Measurements from ENCODE around the gene DRD5.
"Not testable (repeated sequence)": the region's sequence is repeated elsewhere in the genome, so short reads cannot be mapped to it uniquely, and the experiment has no call there.

Gene DRD5

GRCh38 chr4:9781343-9782135, at the start of gene DRD5:
DRD5 (plus strand) TSS chr4:9781634; CDS start chr4:9782030, 396 bp downstream.
- DNase-seq, result peak; percentile 4

DNA sequence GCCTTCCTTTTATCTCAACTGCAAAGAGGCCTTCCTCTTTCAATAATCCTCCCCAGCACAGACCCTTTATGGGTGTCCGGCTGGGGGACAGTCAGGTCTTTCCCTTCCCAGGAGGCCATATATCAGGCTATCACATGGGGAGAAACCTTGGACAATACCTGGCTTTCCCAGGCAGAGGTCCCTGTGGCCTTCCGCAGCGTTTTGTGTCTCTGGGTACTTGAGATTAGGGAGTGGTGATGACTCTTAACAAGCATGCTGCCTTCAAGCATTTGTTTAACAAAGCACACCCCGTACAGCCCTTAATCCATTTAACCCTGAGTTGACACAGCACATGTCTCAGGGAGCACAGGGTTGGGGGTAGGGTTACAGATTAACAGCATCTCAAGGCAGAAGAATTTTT, 49.2 kb upstream of the DRD5 start:
- not testable (repeated sequence) for DNase-seq

GRCh38 chr4:9735515-9735914, 45.9 kb upstream of the DRD5 start:
- DNase-seq, result no peak

DNA sequence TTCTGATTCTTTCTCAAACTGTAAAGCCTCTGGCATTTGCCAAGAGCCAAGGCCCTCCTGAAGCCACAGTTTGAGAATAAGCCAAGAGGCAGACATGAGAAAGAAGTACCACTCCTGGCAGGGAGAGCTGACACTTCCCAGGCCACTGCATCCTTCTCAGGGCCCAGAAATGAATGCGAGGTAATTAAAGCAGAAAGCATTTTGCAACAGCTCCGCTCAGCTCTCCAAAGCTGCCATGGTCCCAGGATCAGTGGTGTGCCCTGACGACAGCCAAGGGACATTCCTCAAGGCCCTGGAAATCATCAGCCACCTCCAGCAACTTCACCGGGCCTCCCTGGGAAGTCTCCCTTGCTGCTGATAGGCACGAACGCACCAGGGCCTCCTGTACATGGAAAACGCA, 44.2 kb upstream of the DRD5 start:
- not testable (repeated sequence) for DNase-seq

- DNase-seq, result not testable (repeated sequence)
Measured at GRCh38 chr4:9743789-9744188, 37.6 kb upstream of the DRD5 start.

- DNase-seq, result no peak
Measured at GRCh38 chr4:9745782-9746181, 35.7 kb upstream of the DRD5 start.

- no peak for DNase-seq
Measured at GRCh38 chr4:9758641-9759317, 22.7 kb upstream of the DRD5 start.

DNA sequence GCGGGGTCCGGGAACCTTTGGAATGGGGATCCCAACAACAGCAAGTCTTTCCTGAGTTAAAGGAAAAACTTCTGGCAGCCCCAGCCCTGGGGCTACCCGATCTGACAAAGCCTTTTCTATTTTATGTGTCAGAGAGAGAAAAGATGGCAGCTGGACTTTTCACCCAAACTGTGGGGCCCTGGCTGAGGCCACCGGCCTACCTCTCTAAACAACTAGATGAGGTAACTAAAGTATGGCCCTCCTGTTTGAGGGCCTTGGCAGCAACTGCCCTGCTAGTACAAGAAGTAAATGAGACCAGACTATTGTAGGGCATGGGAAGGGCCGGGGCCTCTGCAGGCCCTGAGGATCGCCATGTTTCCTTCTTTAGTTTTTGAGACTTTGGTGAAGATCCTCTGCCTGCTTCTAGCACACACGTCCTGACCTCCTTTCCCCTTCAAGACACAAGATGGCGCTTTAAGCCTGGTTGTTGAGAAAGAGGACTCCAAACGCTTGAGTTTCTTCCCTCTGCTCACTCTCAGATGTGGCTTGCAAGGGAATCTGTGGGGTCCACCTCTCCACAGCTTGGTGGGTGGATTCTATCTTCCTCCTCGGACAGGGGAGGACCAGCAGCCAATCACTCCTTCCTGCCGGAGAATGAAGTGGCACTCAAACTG, 18.5 kb upstream of the DRD5 start:
- peak; percentile 20 for DNase-seq

DNA sequence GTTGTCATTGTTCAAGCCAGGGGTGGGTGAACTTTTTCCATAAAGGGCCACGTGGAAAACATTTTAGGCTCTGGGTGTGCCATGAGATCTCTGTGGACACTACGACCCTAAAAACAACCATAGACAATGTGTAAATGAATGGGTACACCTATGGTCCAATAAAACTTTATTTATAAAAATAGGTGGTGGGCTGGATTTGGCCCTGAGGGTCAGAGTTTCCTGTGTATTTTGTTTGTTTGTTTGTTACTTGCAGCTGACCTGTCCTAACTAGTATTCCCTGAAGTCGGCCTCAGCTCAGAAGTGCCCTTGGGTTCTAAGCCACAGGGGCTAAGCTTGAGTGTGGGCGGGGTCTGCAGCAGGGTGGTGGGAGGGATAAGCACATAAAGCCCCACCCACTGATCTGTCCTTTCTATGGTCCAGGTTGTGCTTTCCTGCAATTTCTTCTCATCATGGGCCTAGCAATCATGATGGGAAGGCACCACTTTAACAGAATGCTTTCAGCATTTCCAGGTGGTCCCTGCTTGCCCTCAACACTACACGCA, 17.2 kb upstream of the DRD5 start:
- no peak for DNase-seq

DNA sequence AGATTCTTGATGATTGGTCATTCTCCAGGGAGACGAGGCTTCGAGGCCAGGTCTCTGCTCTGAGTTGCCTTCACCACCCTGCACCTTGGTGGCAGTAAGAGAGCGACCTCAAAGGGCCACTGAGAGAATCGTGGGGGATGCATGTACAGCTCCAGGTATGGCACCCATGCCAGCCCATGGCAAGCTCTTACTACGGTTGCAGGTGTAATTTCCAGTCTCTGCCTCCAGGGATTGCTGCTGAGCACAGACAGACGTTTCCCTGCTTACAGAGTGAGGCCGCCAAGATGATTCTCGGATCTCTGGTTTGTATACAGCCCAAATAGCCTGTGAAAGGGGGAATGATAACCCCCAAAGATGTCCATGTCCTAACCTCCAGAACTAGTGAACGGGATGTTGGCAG, 16.3 kb upstream of the DRD5 start:
- no peak for DNase-seq

DNA sequence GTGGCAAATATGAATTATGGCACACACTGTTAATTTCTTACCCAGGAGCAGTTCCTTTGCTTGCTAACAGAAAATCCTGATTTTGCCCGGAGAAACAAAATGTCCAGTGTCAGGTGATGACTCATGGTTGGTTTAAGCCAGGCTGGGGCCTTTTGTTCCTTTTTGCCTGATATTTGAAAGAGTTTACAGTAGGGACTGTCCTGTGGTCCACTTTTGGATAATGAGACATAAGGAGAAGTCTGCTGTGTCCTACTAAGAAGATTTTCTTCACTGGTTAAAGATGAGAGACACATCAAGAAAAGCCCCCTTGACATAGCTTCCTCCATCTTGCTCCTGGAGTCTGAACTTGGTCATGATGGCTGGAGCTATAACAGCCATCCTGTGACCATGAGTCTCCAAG, 12.1 kb upstream of the DRD5 start:
- DNase-seq, result no peak

- no peak for DNase-seq
Measured at GRCh38 chr4:9771034-9771433, 10.4 kb upstream of the DRD5 start.

DNA sequence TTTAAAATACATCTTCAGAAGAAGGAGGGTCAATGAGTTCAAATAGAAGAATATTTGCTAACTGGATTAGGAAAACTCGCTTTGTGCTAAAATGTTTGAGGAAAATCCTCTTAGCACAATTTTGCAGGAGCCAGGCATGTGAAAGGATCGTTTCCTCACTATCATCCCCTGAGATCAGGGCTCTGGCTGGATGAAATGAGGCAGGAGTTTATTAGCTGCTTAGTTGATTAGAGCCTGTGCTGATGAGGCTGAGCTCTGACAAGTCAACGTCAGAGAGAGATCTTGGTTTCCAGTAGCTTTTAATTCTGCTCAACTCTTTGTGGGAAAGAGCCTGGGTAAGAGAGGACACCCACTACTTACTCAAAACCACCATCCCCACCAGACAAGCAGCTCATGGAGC, 8.0 kb upstream of the DRD5 start:
- no peak for DNase-seq

GRCh38 chr4:9782136-9782436, 652 bp downstream of the DRD5 start:
- no peak for DNase-seq

- DNase-seq, result not testable (repeated sequence)
Measured at GRCh38 chr4:9785891-9786290, 4.5 kb downstream of the DRD5 start.

DNA sequence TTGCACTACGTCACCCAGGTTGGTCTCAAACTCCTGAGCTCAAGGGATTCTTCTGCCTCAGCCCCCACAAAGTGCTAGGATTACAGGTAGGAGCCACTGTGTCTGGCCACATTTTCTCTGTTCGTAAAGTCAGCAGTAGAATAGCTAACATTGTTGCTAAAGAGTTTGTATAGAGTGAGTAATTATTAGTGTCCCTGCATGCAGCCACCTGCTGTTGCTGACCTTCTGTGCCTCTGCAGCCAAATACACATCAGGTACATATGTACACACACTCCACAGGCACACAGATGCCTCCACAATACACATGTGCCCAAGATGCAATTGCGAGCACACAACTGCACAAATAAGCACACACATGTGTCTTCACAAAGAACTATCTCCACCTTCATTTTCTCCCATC, 10.9 kb downstream of the DRD5 start:
- no peak for DNase-seq

DNA sequence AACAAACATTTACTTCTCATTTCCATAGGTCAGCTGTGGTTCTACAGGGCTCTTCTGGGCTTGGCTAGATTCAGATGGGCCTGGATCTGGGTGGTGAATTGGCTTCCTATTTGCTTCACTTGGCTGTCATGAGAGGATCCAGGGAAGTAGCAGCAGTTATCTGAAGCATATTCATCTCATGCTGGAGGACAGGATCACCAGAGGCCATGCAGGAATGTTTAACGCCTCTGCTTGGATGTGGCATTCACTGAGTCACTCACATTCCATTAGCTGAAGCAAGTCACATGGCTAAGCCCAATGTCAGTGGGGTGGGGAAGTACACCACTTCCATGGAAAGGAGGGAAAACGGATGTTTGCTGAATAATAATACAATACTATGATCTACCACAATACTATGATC, 15.2 kb downstream of the DRD5 start:
- DNase-seq, result not testable (repeated sequence)

- peak; percentile 14 for DNase-seq
Measured at GRCh38 chr4:9800848-9801247, 19.4 kb downstream of the DRD5 start.

- no peak for DNase-seq
Measured at GRCh38 chr4:9804918-9805317, 23.5 kb downstream of the DRD5 start.

DNA sequence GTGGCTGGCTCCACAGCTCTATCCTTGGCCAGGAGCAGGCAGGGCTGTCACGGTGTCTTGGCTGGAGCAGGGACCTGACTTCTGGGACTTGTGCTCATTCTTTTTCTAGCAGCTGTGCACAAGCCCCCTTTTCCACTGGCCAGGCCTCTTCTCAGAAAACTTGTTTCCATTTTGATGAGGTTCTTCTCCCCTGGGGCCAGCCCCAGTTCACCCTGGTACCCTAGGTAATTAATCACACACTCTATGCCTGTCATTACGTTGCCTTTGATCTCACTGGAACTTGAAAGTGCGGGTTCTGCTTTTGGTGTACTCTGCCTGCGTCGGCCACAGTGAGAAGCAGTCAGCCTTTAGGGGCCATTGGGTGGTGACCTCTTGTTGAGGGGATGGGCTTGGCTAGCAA, 26.6 kb downstream of the DRD5 start:
- DNase-seq, result no peak

GRCh38 chr4:9811806-9812205, 30.4 kb downstream of the DRD5 start:
- DNase-seq, result no peak

GRCh38 chr4:9812501-9813340, 31.3 kb downstream of the DRD5 start:
- DNase-seq, result no peak

GRCh38 chr4:9816285-9816684, 34.9 kb downstream of the DRD5 start:
- DNase-seq, result no peak
